Neural cell (in vitro differentiated cells): ENCODE data around the gene SLC39A2. TPM values are rescaled to one million over a fixed set of nuclear protein-coding genes. Genes with fewer than 3 reads are reported as not detected.

Experiments used
- H2AFZ ChIP-seq: fragments of 200-600, 300-800 bp; sonication (generic), shearing (Covaris generic); 2 replicates; pipeline ENCODE4 v1.6.0; 2014; ENCODE audit warnings: low read depth, mild to moderate bottlenecking, antibody characterized with exemption, low read length, moderate library complexity
- H3F3A ChIP-seq: fragments of 200-600 bp; shearing (Covaris generic); 2 replicates; pipeline ENCODE4 v1.6.1; 2016; ENCODE audit warnings: mild to moderate bottlenecking, moderate library complexity, mixed read lengths, antibody characterized with exemption, low read length; ENCODE audit not compliant: insufficient read depth, poor library complexity, severe bottlenecking
- H3K27ac ChIP-seq: fragments of 200-600, 300-800 bp; sonication (generic), shearing (Covaris generic); 2 replicates; pipeline ENCODE4 v1.5.1; 2014; ENCODE audit warnings: mild to moderate bottlenecking, low read length, moderate library complexity
- H3K27me3 ChIP-seq: fragments of 300-800, 200-600 bp; sonication (generic), shearing (Covaris generic); 2 replicates; pipeline ENCODE4 v1.6.0; 2014; ENCODE audit warnings: mild to moderate bottlenecking, low read depth, low read length, moderate library complexity; ENCODE audit not compliant: insufficient read depth
- H3K36me3 ChIP-seq: fragments of 300-800, 200-600 bp; sonication (generic), shearing (Covaris generic); 2 replicates; pipeline ENCODE4 v1.5.1; 2014; ENCODE audit warnings: mild to moderate bottlenecking, antibody characterized with exemption, low read length, moderate library complexity; ENCODE audit not compliant: insufficient read depth
- H3K4me2 ChIP-seq: fragments of 300-800, 200-600 bp; sonication (generic), shearing (Covaris generic); 2 replicates; pipeline ENCODE4 v1.6.0; 2014; ENCODE audit warnings: mild to moderate bottlenecking, low read length
- H3K4me3 ChIP-seq: fragments of 300-800, 200-600 bp; sonication (generic), shearing (Covaris generic); 2 replicates; pipeline ENCODE4 v1.5.1; 2014; ENCODE audit warnings: mild to moderate bottlenecking, low read length, moderate library complexity
- H3K79me2 ChIP-seq: fragments of 200-600 bp; shearing (Covaris generic); replicated peaks from 2 replicates; pipeline ENCODE4 v1.6.0; 2014; ENCODE audit warnings: mild to moderate bottlenecking, low read length, moderate library complexity; ENCODE audit not compliant: insufficient read depth
- H3K9ac ChIP-seq: fragments of 300-800, 200-600 bp; sonication (generic), shearing (Covaris generic); 2 replicates; pipeline ENCODE4 v1.6.1; 2016; ENCODE audit warnings: mild to moderate bottlenecking, low read length, mixed read lengths
- H3K9me2 ChIP-seq: fragments of 200-600 bp; shearing (Covaris generic); 2 replicates; pipeline ENCODE4 v1.6.1; 2016; ENCODE audit warnings: mild to moderate bottlenecking, low read length, mixed read lengths; ENCODE audit not compliant: insufficient read depth
- H3K9me3 ChIP-seq: fragments of 200-600, 300-800 bp; sonication (generic), shearing (Covaris generic); 2 replicates; pipeline ENCODE4 v1.6.1; 2016; ENCODE audit warnings: mild to moderate bottlenecking, mixed run types, low read length, moderate library complexity, mixed read lengths
- H4K20me1 ChIP-seq: fragments of 200-600 bp; shearing (Covaris generic); 2 replicates; pipeline ENCODE4 v1.6.1; 2016; ENCODE audit warnings: mild to moderate bottlenecking, mixed run types; ENCODE audit not compliant: insufficient read depth
- EP300 ChIP-seq: fragments of 450-650 bp; conservative IDR thresholded peaks from 2 replicates; pipeline ENCODE4 v1.6.1; 2014; ENCODE audit warnings: antibody characterized with exemption, mild to moderate bottlenecking, moderate library complexity; ENCODE audit not compliant: poor library complexity, severe bottlenecking
- EZH2 ChIP-seq: fragments of 200-600, 300-800 bp; shearing (Covaris generic), sonication (generic); IDR thresholded peaks from 2 replicates; pipeline ENCODE4 v1.6.1; 2014; ENCODE audit warnings: antibody characterized with exemption, low read length, borderline replicate concordance, mild to moderate bottlenecking; ENCODE audit not compliant: insufficient read depth, poor library complexity, severe bottlenecking
- MXI1 ChIP-seq: fragments of 450-650 bp; conservative IDR thresholded peaks from 2 replicates; pipeline ENCODE4 v1.6.1; 2014; ENCODE audit warnings: antibody characterized with exemption, mild to moderate bottlenecking; ENCODE audit not compliant: poor library complexity, severe bottlenecking
- POLR2AphosphoS5 ChIP-seq: IDR thresholded peaks from 2 replicates; pipeline ENCODE4 v1.6.1; 2012
- RAD21 ChIP-seq: fragments of 450-650 bp; conservative IDR thresholded peaks from 2 replicates; pipeline ENCODE4 v1.6.1; 2014; ENCODE audit warnings: antibody characterized with exemption, mild to moderate bottlenecking, moderate library complexity
- SMC3 ChIP-seq: fragments of 450-650 bp; conservative IDR thresholded peaks from 2 replicates; pipeline ENCODE4 v1.6.1; 2014; ENCODE audit warnings: antibody characterized with exemption, mild to moderate bottlenecking, moderate library complexity; ENCODE audit not compliant: poor library complexity
- TAF1 ChIP-seq: IDR thresholded peaks from 2 replicates; pipeline ENCODE4 v1.6.1; 2012; ENCODE audit warnings: low read depth
- polyA plus RNA-seq: library from polyadenylated mRNA; depleted of rRNA; stranded (reverse); fragments of >200 nt; gene quantifications from 2 replicates; pipeline ENCODE4 v1.2.3, GENCODE V29; 2014
- TF ChIP-seq, protein P1 (sequence below): fragments of 450-650 bp; IDR thresholded peaks from 2 replicates; pipeline ENCODE4 v1.5.1; 2014; ENCODE audit warnings: antibody characterized with exemption, mild to moderate bottlenecking, moderate library complexity; ENCODE audit not compliant: poor library complexity, severe bottlenecking
- TF ChIP-seq, protein P2 (sequence below): IDR thresholded peaks from 2 replicates; pipeline ENCODE4 v1.6.1; 2012; ENCODE audit warnings: borderline replicate concordance

Gene SLC39A2
- polyA plus RNA-seq, 1 donor from 2014 or later: not detected

DNA sequence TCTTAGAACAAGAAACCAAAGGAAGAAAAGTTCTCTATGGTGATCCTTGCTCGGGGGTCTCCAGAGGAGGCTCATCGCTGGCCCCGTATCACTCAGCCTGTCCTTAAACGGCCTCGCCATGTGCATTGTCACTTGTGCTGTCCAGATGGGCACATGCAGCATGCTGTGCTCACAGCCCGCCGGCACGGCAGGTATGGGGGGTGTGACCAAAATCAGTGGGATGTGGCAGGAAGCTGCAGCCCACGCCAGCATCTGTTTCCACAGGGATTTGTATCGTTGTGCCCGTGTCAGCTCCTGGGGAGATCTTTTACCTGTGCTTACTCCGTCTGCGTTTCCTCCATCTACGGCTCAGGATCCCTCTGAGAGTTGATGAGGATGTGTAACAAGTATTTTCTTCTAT lies 2.6 kb upstream of the SLC39A2 start:
- Histone ChIP-seq H3K9ac (no peak overlapping the region), H3K4me2 (no peak overlapping the region), H3K36me3 (peaks cover 4% of the 10 kb centered on the region)

DNA sequence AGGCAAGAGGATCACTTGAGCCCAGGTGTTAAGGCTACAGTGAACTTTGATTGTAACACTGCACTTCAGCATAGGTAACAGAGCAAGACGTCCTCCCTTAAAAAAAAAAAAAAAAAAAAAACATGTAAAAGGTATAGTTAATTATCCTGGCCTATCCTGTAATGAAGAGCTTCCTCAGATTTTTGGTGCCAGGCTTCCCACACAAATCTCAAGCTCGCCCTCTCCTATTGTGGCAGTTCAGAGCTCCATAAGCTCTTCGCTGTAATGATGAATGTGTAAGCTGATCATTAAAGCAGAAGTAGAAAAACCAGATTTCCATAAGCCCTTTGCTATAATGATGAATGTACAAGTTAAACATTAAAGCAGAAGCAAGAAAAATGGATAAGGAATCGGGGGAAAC lies 2.0 kb upstream of the SLC39A2 start:
- Histone ChIP-seq H3F3A (no peaks in the 10 kb centered on the region), H3K4me2 (no peak overlapping the region), H3K4me3 (no peak overlapping the region), H3K9ac (no peak overlapping the region), H3K36me3 (peaks cover 4% of the 10 kb centered on the region), H2AFZ (no peak overlapping the region), H4K20me1 (no peaks in the 10 kb centered on the region), H3K9me3 (no peaks in the 10 kb centered on the region), H3K79me2 (peaks cover 3% of the 10 kb centered on the region), H3K9me2 (no peaks in the 10 kb centered on the region), H3K27ac (no peak overlapping the region), H3K27me3 (no peaks in the 10 kb centered on the region)
- no peak for TF ChIP-seq TAF1
- no peak for TF ChIP-seq SMC3
- TF ChIP-seq RAD21: no peak
- TF ChIP-seq MXI1: no peak
- TF ChIP-seq EP300: no peak
- TF ChIP-seq EZH2: no peak
- TF ChIP-seq, protein P1, sequence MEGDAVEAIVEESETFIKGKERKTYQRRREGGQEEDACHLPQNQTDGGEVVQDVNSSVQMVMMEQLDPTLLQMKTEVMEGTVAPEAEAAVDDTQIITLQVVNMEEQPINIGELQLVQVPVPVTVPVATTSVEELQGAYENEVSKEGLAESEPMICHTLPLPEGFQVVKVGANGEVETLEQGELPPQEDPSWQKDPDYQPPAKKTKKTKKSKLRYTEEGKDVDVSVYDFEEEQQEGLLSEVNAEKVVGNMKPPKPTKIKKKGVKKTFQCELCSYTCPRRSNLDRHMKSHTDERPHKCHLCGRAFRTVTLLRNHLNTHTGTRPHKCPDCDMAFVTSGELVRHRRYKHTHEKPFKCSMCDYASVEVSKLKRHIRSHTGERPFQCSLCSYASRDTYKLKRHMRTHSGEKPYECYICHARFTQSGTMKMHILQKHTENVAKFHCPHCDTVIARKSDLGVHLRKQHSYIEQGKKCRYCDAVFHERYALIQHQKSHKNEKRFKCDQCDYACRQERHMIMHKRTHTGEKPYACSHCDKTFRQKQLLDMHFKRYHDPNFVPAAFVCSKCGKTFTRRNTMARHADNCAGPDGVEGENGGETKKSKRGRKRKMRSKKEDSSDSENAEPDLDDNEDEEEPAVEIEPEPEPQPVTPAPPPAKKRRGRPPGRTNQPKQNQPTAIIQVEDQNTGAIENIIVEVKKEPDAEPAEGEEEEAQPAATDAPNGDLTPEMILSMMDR: no peak
- no peak for TF ChIP-seq POLR2AphosphoS5

More for the DNA sequence above, 2.6 kb upstream of the SLC39A2 start:
- Histone ChIP-seq H3K79me2 (peaks cover 9% of the 10 kb centered on the region), H4K20me1 (no peaks in the 10 kb centered on the region), H3K9me3 (no peaks in the 10 kb centered on the region), H3F3A (no peaks in the 10 kb centered on the region), H2AFZ (no peak overlapping the region), H3K27me3 (no peaks in the 10 kb centered on the region), H3K27ac (no peak overlapping the region), H3K4me3 (no peak overlapping the region), H3K9me2 (no peaks in the 10 kb centered on the region)
- TF ChIP-seq MXI1 (no peak), SMC3 (no peak), TAF1 (no peak), EP300 (no peak)

DNA sequence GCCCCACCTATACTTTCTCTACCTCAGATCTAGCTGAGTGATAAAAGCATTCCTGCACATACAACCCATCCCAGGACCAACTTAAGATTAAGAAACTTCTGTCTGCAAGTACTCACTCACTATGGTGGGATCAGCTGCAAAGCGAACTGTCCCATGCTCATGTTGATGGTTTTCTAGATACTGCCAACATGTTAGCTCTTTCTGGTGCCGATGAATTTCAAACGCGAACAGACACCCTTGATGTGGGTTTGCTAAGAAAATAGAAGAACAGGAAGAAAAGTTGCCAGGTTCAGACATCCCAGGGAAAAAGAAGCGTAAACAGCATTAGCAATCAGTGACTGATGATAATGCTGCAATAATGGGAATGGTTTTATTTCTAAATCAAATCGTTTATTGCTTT lies 1.5 kb upstream of the SLC39A2 start:
- Histone ChIP-seq H3F3A (no peaks in the 10 kb centered on the region), H3K9me2 (no peaks in the 10 kb centered on the region), H3K36me3 (peaks cover 4% of the 10 kb centered on the region), H4K20me1 (no peaks in the 10 kb centered on the region), H3K9ac (no peak overlapping the region), H3K27ac (no peak overlapping the region), H3K79me2 (no peaks in the 10 kb centered on the region), H3K4me3 (no peak overlapping the region), H3K27me3 (no peaks in the 10 kb centered on the region), H2AFZ (no peak overlapping the region), H3K9me3 (no peaks in the 10 kb centered on the region), H3K4me2 (no peak overlapping the region)
- TF ChIP-seq EZH2: no peak

DNA sequence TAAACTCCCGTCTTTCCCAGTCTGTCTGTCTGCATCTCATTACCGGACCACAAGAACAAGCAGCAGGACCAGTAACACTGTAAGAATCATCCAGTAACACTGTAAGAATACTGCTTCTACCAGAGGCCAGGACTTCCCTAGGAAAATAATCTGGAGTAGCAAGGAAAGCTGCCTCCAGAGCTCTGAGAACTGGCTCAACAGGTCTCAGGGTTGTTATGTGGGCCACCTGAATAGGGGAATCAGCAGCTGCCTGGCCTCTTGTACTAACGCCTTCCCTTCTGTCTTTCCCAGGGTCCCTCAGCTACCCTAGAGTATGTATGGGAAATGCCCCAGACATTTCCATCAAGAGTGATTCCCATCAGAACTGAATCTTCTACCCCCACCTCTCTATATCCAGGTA lies 954 bp upstream of the SLC39A2 start:
- Histone ChIP-seq H4K20me1 (no peaks in the 10 kb centered on the region), H3K4me2 (no peak overlapping the region), H3F3A (no peaks in the 10 kb centered on the region), H3K9ac (no peak overlapping the region), H3K9me2 (no peaks in the 10 kb centered on the region), H3K9me3 (no peaks in the 10 kb centered on the region), H3K4me3 (no peak overlapping the region), H2AFZ (no peak overlapping the region), H3K27me3 (no peaks in the 10 kb centered on the region), H3K79me2 (no peaks in the 10 kb centered on the region), H3K36me3 (peaks cover 4% of the 10 kb centered on the region), H3K27ac (no peak overlapping the region)
- TF ChIP-seq SMC3 (no peak), MXI1 (no peak), EP300 (no peak), POLR2AphosphoS5 (no peak), RAD21 (no peak), EZH2 (no peak), TAF1 (no peak)
- TF ChIP-seq, protein P1: no peak
- TF ChIP-seq, protein P2, sequence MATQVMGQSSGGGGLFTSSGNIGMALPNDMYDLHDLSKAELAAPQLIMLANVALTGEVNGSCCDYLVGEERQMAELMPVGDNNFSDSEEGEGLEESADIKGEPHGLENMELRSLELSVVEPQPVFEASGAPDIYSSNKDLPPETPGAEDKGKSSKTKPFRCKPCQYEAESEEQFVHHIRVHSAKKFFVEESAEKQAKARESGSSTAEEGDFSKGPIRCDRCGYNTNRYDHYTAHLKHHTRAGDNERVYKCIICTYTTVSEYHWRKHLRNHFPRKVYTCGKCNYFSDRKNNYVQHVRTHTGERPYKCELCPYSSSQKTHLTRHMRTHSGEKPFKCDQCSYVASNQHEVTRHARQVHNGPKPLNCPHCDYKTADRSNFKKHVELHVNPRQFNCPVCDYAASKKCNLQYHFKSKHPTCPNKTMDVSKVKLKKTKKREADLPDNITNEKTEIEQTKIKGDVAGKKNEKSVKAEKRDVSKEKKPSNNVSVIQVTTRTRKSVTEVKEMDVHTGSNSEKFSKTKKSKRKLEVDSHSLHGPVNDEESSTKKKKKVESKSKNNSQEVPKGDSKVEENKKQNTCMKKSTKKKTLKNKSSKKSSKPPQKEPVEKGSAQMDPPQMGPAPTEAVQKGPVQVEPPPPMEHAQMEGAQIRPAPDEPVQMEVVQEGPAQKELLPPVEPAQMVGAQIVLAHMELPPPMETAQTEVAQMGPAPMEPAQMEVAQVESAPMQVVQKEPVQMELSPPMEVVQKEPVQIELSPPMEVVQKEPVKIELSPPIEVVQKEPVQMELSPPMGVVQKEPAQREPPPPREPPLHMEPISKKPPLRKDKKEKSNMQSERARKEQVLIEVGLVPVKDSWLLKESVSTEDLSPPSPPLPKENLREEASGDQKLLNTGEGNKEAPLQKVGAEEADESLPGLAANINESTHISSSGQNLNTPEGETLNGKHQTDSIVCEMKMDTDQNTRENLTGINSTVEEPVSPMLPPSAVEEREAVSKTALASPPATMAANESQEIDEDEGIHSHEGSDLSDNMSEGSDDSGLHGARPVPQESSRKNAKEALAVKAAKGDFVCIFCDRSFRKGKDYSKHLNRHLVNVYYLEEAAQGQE: no peak
